ENCODE data around the gene HMX2.
"Not testable (repeated sequence)": the region's sequence is repeated elsewhere in the genome, so short reads cannot be mapped to it uniquely, and the experiment has no call there.

HMX2 gene

GRCh38 chr10:123166618-123167017 lies 18.7 kb downstream of the HMX2 start:
- no peaks in the 10 kb centered on the region for H3K27me3 ChIP-seq (replicated peaks)
- no peak overlapping the region for H3K4me3 ChIP-seq (ENCODE audit: low read depth, low read length)
- TF ChIP-seq, protein P1, sequence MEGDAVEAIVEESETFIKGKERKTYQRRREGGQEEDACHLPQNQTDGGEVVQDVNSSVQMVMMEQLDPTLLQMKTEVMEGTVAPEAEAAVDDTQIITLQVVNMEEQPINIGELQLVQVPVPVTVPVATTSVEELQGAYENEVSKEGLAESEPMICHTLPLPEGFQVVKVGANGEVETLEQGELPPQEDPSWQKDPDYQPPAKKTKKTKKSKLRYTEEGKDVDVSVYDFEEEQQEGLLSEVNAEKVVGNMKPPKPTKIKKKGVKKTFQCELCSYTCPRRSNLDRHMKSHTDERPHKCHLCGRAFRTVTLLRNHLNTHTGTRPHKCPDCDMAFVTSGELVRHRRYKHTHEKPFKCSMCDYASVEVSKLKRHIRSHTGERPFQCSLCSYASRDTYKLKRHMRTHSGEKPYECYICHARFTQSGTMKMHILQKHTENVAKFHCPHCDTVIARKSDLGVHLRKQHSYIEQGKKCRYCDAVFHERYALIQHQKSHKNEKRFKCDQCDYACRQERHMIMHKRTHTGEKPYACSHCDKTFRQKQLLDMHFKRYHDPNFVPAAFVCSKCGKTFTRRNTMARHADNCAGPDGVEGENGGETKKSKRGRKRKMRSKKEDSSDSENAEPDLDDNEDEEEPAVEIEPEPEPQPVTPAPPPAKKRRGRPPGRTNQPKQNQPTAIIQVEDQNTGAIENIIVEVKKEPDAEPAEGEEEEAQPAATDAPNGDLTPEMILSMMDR (IDR thresholded peaks at IDR 0.05; ENCODE audit: low read depth, low read length, missing control alignments) = no peak
- in situ Hi-C loops (cut with HindIII; ENCODE audit: low pct_ligation_motif_present, low sequenced_read_pairs) = no loop called here
- DNase-seq = no peak
- H3K27ac ChIP-seq = no peak overlapping the region
- H3K36me3 ChIP-seq (replicated peaks) = peaks cover 34% of the 10 kb centered on the region

- in situ Hi-C loops (cut with HindIII; ENCODE audit: low pct_ligation_motif_present, low sequenced_read_pairs) = no loop called here
- H3K36me3 ChIP-seq (replicated peaks) = peaks cover 3% of the 10 kb centered on the region
- no peaks in the 10 kb centered on the region for H3K27me3 ChIP-seq (replicated peaks)
- no peak for DNase-seq
- no peak overlapping the region for H3K27ac ChIP-seq
- no peak overlapping the region for H3K4me3 ChIP-seq (ENCODE audit: low read depth, low read length)
- TF ChIP-seq, protein P1 (IDR thresholded peaks at IDR 0.05; ENCODE audit: low read depth, low read length, missing control alignments) = no peak
Measured at GRCh38 chr10:123170961-123171360, 23.0 kb downstream of the HMX2 start.

- H3K27me3 ChIP-seq (replicated peaks); H3K36me3 ChIP-seq (replicated peaks); in situ Hi-C loops (cut with HindIII; ENCODE audit: low pct_ligation_motif_present, low sequenced_read_pairs); H3K27ac ChIP-seq; H3K4me3 ChIP-seq (ENCODE audit: low read depth, low read length); DNase-seq: not testable (repeated sequence)
Measured at GRCh38 chr10:123171616-123172015, 23.7 kb downstream of the HMX2 start.

GRCh38 chr10:123175389-123176387 lies 27.8 kb downstream of the HMX2 start:
- no peak overlapping the region for H3K27ac ChIP-seq
- TF ChIP-seq, protein P1 (IDR thresholded peaks at IDR 0.05; ENCODE audit: low read depth, low read length, missing control alignments) = no peak
- in situ Hi-C loops (cut with HindIII; ENCODE audit: low pct_ligation_motif_present, low sequenced_read_pairs) = no loop called here
- H3K27me3 ChIP-seq (replicated peaks) = no peaks in the 10 kb centered on the region
- DNase-seq = no peak
- no peaks in the 10 kb centered on the region for H3K36me3 ChIP-seq (replicated peaks)
- no peak overlapping the region for H3K4me3 ChIP-seq (ENCODE audit: low read depth, low read length)

DNA sequence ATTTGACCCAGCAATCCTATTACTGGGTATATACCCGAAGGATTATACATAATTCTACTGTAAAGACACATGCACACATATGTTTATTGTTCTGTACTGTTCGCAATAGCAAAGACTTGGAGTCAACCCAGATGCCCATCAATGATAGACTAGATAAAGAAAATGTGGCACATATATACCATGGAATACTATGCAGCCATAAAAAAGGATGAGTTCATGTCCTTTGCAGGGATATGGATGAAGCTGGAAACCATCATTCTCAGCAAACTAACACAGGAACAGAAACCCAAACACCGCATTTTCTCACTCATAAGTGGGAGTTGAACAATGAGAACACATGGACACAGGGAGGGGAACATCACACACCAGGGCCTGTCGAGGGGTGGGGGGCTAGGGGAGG lies 30.5 kb downstream of the HMX2 start:
- H3K4me3 ChIP-seq (ENCODE audit: low read depth, low read length); in situ Hi-C loops (cut with HindIII; ENCODE audit: low pct_ligation_motif_present, low sequenced_read_pairs); DNase-seq; H3K27ac ChIP-seq; H3K27me3 ChIP-seq (replicated peaks); H3K36me3 ChIP-seq (replicated peaks): not testable (repeated sequence)

DNA sequence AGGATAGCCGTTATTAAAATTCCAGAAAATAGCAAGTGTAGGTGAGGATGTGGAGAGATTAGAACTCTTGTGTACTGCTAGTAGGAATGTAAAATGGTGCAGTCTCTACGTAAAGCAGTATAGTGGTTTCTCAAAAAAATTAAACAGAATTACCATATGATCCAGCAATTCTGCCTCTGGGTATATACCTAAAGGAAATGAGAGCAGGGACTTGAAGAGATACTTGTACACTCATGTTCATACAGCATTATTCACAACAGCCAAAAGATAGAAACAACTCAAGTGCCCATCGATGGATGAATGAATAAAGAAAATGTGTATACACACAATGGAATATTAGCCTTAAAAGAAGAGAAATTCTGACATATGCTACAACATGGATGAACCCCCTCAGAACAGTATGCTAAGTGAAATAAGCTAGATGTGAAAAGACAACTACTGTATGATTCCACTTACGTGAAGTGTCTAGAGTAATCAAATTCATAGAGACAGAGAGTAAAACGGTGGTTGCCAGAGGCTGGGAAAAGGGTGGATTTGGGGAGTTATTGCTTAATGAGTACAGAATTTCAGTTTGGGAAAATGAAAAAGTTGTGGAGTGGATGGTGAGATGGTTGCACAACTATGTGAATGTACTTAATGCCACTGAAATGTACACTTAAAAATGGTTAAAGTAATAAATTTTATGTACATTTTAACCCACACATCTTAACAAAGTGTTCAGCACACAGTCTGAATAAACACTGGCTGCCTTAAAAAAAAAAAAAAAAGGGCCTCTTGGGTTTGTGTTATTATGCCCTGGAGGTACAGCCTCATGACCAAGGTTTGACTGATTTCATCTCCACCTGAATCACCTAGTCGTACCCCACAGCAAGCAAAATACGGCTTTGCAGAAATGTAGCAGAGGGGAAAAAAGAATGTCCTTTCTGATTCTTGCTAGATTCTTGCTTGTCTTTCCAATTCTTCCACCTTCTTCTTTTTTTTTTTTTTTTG lies 32.5 kb downstream of the HMX2 start:
- in situ Hi-C loops (cut with HindIII; ENCODE audit: low pct_ligation_motif_present, low sequenced_read_pairs) = no loop called here
- TF ChIP-seq, protein P1 (IDR thresholded peaks at IDR 0.05; ENCODE audit: low read depth, low read length, missing control alignments) = no peak
- no peaks in the 10 kb centered on the region for H3K27me3 ChIP-seq (replicated peaks)
- DNase-seq = no peak
- H3K36me3 ChIP-seq (replicated peaks) = no peaks in the 10 kb centered on the region
- no peak overlapping the region for H3K4me3 ChIP-seq (ENCODE audit: low read depth, low read length)
- no peak overlapping the region for H3K27ac ChIP-seq

Measured in brain microvascular endothelial cell (primary cell).